Left kidney (tissue), 1 donor: ENCODE measurements around the gene STK16. TPM values are rescaled to one million over a fixed set of nuclear protein-coding genes. Genes with fewer than 3 reads are reported as not detected.

Experiments used
- polyA plus RNA-seq: library from polyadenylated mRNA; unstranded; fragments of 120-200 nt; gene quantifications from one replicate; pipeline ENCODE4 v1.2.1, GENCODE V29; 2013; ENCODE audit not compliant: insufficient read length

Gene STK16
- polyA plus RNA-seq, 1 donor: 34.9 TPM

Other genes starting within 250 kb of the STK16 start
- gene CFAP65, start 204.0 kb upstream of the STK16 start, polyA plus RNA-seq: 0.28 TPM
- gene IHH, start 184.6 kb upstream of the STK16 start, polyA plus RNA-seq: 1.7 TPM
- gene NHEJ1, start 84.7 kb upstream of the STK16 start, polyA plus RNA-seq: 22.2 TPM
- 22.3 TPM for gene SLC23A3, start 75.5 kb upstream of the STK16 start, polyA plus RNA-seq
- 64.0 TPM for gene CNPPD1, start 68.6 kb upstream of the STK16 start, polyA plus RNA-seq
- 105 TPM for gene RETREG2, start 67.2 kb upstream of the STK16 start, polyA plus RNA-seq
- gene ZFAND2B, start 38.7 kb upstream of the STK16 start, polyA plus RNA-seq: 39.5 TPM
- 42.6 TPM for gene ABCB6, start 26.5 kb upstream of the STK16 start, polyA plus RNA-seq
- gene ATG9A, start 15.8 kb upstream of the STK16 start, polyA plus RNA-seq: 49.5 TPM
- gene ANKZF1, start 15.7 kb upstream of the STK16 start, polyA plus RNA-seq: 73.1 TPM
- gene GLB1L, start within 50 bp of the STK16 start, polyA plus RNA-seq: 28.7 TPM
- 0.75 TPM for gene TUBA4B, start 7.8 kb downstream of the STK16 start, polyA plus RNA-seq
- gene TUBA4A, start 8.4 kb downstream of the STK16 start, polyA plus RNA-seq: 25.2 TPM
- 62.9 TPM for gene DNAJB2, start 33.9 kb downstream of the STK16 start, polyA plus RNA-seq
- 0.27 TPM for gene PTPRN, start 63.9 kb downstream of the STK16 start, polyA plus RNA-seq
- gene RESP18, start 87.3 kb downstream of the STK16 start, polyA plus RNA-seq: not detected
- gene DNPEP, start 142.4 kb downstream of the STK16 start, polyA plus RNA-seq: 60.2 TPM
- 5.9 TPM for gene DES, start 172.9 kb downstream of the STK16 start, polyA plus RNA-seq
- 10.8 TPM for gene SPEG, start 189.4 kb downstream of the STK16 start, polyA plus RNA-seq